DND-41 (cell line): ENCODE results near the gene SLC3A2.

Experiments used
- ATAC-seq: fragments of 200-7000 bp; cut with Tn5 transposase; 3 replicates; pipeline ENCODE4 v1.9.1; 2021; ENCODE audit warnings: low read depth; ENCODE audit not compliant: insufficient read depth
- DNase-seq: peaks from one replicate; pipeline ENCODE4 v3.0.0-alpha.2; 2020
- H2AFZ ChIP-seq: 2 replicates; pipeline ENCODE4 v1.6.0; 2012; ENCODE audit warnings: low read depth, low read length
- H3K27ac ChIP-seq: 2 replicates; pipeline ENCODE4 v1.5.1; 2012; ENCODE audit warnings: low read length, inconsistent platforms
- H3K27me3 ChIP-seq: fragments of 200-600 bp; sonication (generic); 2 replicates; pipeline ENCODE4 v1.6.0; 2012; ENCODE audit warnings: low read length, mild to moderate bottlenecking, inconsistent platforms; ENCODE audit not compliant: insufficient read depth, poor library complexity
- H3K36me3 ChIP-seq: 2 replicates; pipeline ENCODE4 v1.5.1; 2012; ENCODE audit warnings: low read length, inconsistent platforms; ENCODE audit not compliant: insufficient read depth
- H3K4me1 ChIP-seq: 2 replicates; pipeline ENCODE4 v1.5.1; 2012; ENCODE audit warnings: mild to moderate bottlenecking, low read length; ENCODE audit not compliant: insufficient read depth
- H3K4me2 ChIP-seq: 2 replicates; pipeline ENCODE4 v1.6.0; 2012; ENCODE audit warnings: mild to moderate bottlenecking, moderate library complexity, low read length, inconsistent platforms; ENCODE audit not compliant: insufficient read depth
- H3K4me3 ChIP-seq, 2 experiments: fragments of 200-600 bp in 1 of 2; shearing (Covaris generic) in 1 of 2; 2 replicates each; pipeline ENCODE4 v1.5.1; 2012 to 2016; ENCODE audit warnings: inconsistent platforms in 2 of 2, low read length in 2 of 2, mild to moderate bottlenecking in 2 of 2, low read depth in 1 of 2, moderate library complexity in 1 of 2
- H3K79me2 ChIP-seq: 2 replicates; pipeline ENCODE4 v1.6.0; 2012; ENCODE audit warnings: low read length, inconsistent platforms; ENCODE audit not compliant: insufficient read depth
- H3K9ac ChIP-seq: 2 replicates; pipeline ENCODE4 v1.6.0; 2012; ENCODE audit warnings: low read depth, mild to moderate bottlenecking, inconsistent platforms, low read length, moderate library complexity
- H3K9me3 ChIP-seq: 2 replicates; pipeline ENCODE4 v1.5.1; 2012; ENCODE audit warnings: low read length, moderate library complexity, mild to moderate bottlenecking, inconsistent platforms; ENCODE audit not compliant: insufficient read depth, severe bottlenecking
- H4K20me1 ChIP-seq: 2 replicates; pipeline ENCODE4 v1.6.0; 2012; ENCODE audit warnings: low read length; ENCODE audit not compliant: insufficient read depth
- EZH2 ChIP-seq: IDR thresholded peaks from 3 replicates; pipeline ENCODE4 v1.6.1; 2012; ENCODE audit warnings: borderline replicate concordance, low read depth, mild to moderate bottlenecking, moderate library complexity, low read length, inconsistent platforms; ENCODE audit not compliant: severe bottlenecking
- TF ChIP-seq, protein P1 (sequence below): IDR thresholded peaks from 2 replicates; pipeline ENCODE4 v1.5.1; 2012; ENCODE audit warnings: borderline replicate concordance, low read length, moderate library complexity, mild to moderate bottlenecking; ENCODE audit not compliant: poor library complexity, severe bottlenecking; ENCODE audit errors: extremely low read depth

SLC3A2 gene

GRCh38 chr11:62914416-62914815, 33.7 kb downstream of the SLC3A2 start:
- DNase-seq (no peak), ATAC-seq (no peak)
- TF ChIP-seq EZH2, result no peak
- TF ChIP-seq, protein P1, sequence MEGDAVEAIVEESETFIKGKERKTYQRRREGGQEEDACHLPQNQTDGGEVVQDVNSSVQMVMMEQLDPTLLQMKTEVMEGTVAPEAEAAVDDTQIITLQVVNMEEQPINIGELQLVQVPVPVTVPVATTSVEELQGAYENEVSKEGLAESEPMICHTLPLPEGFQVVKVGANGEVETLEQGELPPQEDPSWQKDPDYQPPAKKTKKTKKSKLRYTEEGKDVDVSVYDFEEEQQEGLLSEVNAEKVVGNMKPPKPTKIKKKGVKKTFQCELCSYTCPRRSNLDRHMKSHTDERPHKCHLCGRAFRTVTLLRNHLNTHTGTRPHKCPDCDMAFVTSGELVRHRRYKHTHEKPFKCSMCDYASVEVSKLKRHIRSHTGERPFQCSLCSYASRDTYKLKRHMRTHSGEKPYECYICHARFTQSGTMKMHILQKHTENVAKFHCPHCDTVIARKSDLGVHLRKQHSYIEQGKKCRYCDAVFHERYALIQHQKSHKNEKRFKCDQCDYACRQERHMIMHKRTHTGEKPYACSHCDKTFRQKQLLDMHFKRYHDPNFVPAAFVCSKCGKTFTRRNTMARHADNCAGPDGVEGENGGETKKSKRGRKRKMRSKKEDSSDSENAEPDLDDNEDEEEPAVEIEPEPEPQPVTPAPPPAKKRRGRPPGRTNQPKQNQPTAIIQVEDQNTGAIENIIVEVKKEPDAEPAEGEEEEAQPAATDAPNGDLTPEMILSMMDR, result no peak
- no peaks in the 10 kb centered on the region for H3K27me3 ChIP-seq
- no peaks in the 10 kb centered on the region for H3K9me3 ChIP-seq
- H3K4me3 ChIP-seq, result no peak overlapping the region
- H4K20me1 ChIP-seq, result peaks cover 10% of the 10 kb centered on the region; the same call in 1 of the 2 replicates
- H2AFZ ChIP-seq, result no peak overlapping the region
- no peaks in the 10 kb centered on the region for H3K36me3 ChIP-seq
- no peak overlapping the region for H3K4me2 ChIP-seq
- no peak overlapping the region for H3K27ac ChIP-seq
- H3K4me1 ChIP-seq, result peaks cover 4% of the 10 kb centered on the region
- H3K9ac ChIP-seq, result no peak overlapping the region
- no peaks in the 10 kb centered on the region for H3K79me2 ChIP-seq

- DNase-seq (no peak), ATAC-seq (no peak)
- Histone ChIP-seq H2AFZ (no peak overlapping the region), H3K27me3 (no peaks in the 10 kb centered on the region), H3K36me3 (no peaks in the 10 kb centered on the region), H3K9ac (no peak overlapping the region), H3K4me2 (no peak overlapping the region), H3K4me1 (no peaks in the 10 kb centered on the region), H3K27ac (no peak overlapping the region), H3K4me3 (no peak overlapping the region), H3K9me3 (no peaks in the 10 kb centered on the region), H4K20me1 (peaks cover 5% of the 10 kb centered on the region; the same call in 1 of the 2 replicates), H3K79me2 (no peaks in the 10 kb centered on the region)
- TF ChIP-seq, protein P1, result no peak
- no peak for TF ChIP-seq EZH2
Measured at GRCh38 chr11:62917906-62918502, 37.3 kb downstream of the SLC3A2 start.

DNA sequence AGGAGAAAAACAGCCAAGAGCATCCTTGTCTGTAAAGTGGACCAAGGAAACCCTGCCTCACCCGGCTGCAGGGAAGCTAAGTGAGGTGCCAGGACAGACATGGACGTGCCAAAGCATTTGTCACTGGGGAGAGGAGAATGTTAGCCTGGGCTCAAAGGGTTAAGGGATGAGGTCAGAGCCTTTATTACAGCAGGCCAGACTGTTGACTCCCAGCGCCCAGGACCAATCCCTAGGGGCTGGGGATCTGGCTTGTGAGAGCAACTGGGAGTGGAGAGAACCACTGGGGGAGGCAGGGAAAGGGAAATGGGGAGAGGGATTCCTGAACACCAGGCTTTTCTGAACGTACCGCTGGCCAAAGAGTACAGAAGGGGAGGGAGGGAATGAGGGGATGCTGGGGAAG, 37.8 kb downstream of the SLC3A2 start:
- no peak for TF ChIP-seq EZH2
- TF ChIP-seq, protein P1, result no peak
- Histone ChIP-seq H4K20me1 (peaks cover 5% of the 10 kb centered on the region; the same call in 1 of the 2 replicates), H3K27ac (no peak overlapping the region), H2AFZ (no peak overlapping the region), H3K4me1 (no peaks in the 10 kb centered on the region), H3K27me3 (no peaks in the 10 kb centered on the region), H3K79me2 (no peaks in the 10 kb centered on the region), H3K9ac (no peak overlapping the region), H3K4me3 (no peak overlapping the region), H3K4me2 (no peak overlapping the region), H3K36me3 (no peaks in the 10 kb centered on the region), H3K9me3 (no peaks in the 10 kb centered on the region)
- ATAC-seq (no peak), DNase-seq (no peak)
